HG03103 (cell line): ENCODE measurements around the gene D2HGDH.
"Not testable (repeated sequence)": the region's sequence is repeated elsewhere in the genome, so short reads cannot be mapped to it uniquely, and the experiment has no call there.

Source experiments
- ATAC-seq: cut with Tn5 transposase; IDR thresholded peaks from one replicate; pipeline ENCODE4 v1.9.1; 2021; ENCODE audit warnings: low read depth; ENCODE audit not compliant: unreplicated experiment

The D2HGDH gene

DNA sequence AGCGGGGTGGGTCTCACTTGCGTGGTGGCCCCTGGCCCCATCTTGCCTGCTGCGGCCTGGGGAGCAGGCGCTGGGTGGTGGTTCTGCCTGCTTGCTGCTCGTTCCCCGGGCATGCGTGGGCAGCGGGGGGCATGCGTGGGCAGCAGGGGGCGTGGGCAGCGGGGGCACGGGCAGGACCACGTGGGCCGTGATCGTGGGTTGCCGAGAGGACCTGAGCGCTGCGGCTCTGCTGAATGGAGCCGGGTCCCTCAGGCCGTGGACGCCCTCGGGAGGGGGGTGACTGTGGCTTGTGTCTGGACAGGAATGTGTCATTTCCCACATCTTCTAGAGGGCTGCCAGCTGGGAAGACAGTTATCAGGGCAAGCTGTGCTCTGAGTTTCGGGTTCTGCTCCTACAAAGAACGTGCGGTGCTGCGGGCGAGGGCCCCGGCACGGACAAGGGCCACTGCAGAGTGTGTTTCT, 33.9 kb downstream of the D2HGDH start:
- no peak for ATAC-seq

DNA sequence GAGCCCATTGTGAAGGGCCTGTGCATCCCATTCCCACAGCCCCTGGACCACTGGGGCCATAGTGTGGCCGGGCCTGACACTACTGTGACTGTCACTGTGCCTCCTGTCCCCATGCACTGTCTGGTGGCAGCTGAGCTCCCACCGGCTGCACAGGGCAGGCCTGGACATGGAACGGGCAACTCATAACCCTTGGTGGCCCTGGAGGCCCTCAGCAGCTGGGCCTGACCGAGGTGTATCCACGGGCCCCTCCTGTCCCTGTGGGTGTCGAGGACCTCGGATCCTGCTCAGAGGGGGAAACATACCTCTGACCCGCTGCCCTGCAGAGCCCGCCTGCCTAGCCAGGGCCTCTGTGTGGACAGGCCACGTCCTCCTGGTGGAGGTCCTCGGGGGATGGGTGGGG, 34.4 kb downstream of the D2HGDH start:
- no peak for ATAC-seq

DNA sequence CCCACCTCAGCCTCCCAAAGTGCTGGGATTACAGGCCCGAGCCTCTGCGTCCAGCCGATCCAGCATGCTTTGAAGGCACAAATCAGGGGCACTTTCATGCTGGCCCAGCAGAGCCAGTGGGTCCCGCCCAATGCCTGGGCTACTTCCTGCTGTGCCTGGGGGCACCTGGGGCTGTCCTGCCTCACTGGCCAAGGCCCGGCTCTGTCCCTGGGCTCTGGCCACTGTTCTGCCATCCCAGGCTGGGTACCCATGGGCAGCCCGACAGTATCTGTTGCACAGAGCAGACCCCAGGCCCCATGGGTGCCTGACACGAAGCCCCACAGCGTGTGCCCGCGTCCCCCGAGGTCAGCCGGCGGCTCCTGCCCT, 35.4 kb downstream of the D2HGDH start:
- ATAC-seq, result no peak

DNA sequence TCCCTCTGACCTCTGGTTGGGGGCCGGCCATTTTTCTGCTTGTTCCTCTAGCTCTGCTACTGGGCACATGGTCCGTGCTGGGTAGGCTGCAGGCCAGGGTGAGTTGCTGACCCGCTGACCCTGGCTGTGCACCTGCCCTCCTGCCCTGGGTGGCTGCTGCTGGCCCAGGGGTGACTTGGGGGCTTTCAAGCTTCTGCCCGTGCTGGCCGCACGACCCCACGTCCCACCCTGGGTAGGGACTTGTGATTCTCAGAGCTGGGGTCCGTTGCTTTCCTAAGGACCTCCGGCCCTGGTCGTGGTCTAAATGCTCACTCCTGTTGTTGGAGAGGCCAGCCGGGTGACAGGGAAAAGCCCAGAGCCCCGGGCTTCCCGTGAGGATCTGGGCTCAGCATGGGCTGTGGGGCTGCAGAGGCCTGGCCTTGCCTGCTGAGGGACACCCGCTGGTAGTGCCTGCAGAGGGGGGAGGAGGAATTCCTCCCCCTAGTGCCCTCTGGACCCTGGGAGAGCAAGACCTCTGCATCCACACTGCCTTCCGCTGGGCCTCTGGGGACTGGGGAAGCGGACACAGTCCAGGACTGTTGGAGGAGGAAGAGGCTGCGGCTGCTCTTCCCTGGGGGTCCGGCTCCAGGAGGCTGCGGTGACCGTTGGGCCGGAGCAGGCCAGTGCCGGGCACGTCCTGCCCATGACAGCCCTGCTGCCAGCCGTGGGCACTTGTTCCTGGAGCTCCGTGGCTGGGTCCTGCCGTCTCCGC, 35.9 kb downstream of the D2HGDH start:
- ATAC-seq, result no peak

DNA sequence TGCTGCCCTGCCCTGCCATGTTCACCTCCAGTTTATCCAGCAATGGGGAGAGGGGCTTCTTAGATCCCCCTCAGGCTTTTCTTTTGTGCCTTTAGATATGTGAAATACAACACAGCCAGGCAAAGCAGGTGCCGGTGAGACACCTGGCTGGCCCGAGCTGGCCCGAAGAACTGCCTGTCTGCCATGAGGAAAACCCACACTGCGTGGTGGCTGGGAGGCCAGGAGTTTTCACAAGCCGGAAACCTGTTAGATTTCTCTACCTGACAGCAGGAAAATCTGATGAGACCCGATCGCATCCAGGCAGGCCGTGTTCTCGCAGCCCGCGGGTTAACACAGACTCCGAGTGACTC, 36.5 kb downstream of the D2HGDH start:
- ATAC-seq, result no peak

DNA sequence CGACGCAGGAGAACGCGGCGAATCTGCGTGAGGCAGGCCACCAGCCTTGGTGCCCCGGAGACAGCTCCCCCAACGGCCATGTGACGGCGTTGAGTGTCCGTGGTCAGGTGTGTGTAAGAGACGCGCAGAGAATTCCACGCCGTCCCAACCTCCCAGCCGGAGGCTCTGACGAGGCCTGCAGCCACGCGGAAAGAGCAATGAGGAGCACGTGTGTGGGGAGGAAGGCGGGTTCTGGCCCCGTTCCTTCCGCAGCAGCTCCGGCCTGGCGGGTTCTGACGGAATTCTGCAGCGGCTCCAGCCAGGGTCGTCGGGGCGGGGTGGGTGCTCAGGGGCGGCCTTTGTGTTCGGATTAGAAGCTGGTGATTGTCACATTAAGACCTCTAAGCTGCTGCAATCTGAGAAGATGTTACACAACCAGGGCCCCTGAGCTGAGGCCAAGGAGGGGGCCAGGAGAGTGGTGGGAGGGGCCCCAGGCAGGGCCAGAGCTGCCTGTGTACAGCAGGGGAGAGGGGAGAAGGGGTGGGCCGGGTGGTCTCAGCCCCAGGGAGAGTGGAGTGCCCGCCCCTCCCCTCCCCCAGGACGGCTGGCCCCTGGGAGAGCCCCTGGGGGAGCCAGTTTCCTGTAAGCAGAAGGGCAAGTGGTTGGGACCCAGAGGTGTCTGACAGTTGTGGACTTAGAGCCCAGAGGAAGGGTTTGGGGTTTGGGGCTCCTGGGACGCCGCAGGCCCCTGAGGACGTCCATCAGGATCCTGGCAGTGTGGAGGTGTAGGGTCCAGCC, 37.0 kb downstream of the D2HGDH start:
- ATAC-seq, result no peak

DNA sequence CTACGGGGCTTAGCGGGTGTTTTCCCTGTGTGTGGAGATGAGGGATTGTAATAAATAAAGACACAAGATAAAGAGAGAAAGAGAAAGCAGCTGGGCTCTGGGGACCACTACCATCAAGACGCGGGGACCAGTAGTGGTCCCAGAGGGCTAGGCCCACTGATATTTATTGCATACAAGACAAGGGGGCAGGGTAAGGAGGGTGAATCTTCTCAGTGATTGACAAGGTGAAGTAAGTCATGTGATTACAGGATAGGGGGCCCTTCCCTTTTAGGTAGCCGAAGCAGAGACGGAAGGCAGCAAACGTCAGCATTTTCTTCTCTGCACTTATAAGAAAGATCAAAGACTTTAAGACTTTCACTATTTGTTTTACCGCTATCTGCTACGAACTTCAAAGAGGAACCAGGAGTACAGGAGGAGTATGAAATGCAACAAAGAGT, 37.7 kb downstream of the D2HGDH start:
- ATAC-seq, result no peak

DNA sequence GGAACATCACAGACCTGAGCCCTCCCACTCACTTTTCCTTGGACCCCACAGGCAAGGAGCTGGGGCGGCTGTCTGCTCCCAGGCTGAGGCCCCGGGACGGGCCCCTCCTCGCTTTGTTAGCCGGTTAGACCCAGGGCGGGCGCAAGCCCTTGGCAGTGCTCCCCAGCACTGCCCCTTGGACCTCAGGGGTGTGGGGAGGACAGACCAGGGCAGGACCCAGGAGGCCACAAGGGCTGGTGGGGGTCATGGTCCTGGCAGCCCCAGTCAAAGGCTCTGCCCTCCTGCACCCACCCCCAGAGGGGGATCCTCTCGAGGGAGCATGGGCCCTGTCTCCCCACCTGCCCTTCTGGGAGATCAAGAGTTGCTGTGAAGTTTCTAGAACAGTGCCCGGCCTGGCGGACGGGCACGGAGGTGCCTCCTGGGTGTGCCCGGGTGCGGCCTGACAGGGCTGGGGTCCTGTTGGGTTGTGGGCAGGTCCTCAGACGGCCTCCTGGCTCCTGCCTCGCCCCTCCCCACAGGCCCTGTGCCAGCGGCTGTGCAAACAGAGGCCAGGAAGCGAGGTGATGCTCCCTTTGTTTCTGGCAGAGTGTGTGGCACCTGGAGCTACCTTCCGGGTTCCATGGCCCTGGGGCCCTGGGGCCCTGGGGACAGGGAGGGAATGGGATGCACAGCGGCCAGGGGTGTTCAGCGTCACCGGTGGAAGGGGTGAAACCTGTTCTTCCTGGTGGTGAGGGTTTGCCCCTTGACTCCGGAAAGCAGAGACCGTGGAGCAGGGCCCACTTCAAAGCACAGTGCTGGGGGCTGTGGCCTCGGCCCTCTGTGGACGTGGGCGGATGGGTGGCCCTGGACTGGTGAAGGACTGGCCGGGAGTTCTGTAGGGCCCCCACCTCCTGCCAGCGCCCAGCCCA, 39.3 kb downstream of the D2HGDH start:
- ATAC-seq, result no peak

DNA sequence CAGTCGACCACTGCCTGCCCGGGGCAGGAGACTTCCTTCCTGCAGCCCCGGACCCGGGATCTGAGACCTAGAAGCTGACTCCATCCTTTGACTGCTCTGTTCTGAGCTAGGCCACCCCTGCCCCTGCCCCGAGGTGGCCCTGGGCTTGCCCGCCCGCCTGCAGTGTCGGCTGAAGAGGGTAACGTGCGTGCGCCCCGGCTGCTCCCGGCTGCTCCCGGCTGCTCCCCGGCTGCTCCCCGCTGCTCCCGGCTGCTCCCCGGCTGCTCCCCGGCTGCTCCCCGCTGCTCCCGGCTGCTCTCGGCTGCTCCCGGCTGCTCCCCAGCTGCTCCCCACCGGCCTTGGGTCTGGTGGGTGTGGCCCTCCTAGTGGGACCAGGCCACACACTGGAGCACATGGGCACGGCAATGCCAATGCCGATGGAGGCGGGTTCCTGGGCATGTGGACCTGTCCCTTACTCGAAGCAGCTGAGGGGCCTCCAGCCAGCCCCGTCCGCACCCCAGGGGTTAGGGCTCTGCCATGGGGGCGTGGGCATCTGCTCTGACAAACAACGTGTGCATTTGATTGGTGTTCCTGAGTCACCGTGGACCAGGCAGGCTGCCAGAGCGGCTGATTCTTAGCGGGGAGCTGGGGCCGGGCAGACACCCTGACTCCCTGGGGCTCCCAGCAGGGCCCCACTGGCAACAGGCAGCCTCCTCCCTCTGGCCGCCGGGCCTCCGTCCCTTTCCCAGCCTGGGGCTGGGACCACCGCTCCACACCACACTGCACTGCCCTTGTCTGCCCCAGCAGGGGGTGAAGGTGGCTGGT, 40.2 kb downstream of the D2HGDH start:
- no peak for ATAC-seq

DNA sequence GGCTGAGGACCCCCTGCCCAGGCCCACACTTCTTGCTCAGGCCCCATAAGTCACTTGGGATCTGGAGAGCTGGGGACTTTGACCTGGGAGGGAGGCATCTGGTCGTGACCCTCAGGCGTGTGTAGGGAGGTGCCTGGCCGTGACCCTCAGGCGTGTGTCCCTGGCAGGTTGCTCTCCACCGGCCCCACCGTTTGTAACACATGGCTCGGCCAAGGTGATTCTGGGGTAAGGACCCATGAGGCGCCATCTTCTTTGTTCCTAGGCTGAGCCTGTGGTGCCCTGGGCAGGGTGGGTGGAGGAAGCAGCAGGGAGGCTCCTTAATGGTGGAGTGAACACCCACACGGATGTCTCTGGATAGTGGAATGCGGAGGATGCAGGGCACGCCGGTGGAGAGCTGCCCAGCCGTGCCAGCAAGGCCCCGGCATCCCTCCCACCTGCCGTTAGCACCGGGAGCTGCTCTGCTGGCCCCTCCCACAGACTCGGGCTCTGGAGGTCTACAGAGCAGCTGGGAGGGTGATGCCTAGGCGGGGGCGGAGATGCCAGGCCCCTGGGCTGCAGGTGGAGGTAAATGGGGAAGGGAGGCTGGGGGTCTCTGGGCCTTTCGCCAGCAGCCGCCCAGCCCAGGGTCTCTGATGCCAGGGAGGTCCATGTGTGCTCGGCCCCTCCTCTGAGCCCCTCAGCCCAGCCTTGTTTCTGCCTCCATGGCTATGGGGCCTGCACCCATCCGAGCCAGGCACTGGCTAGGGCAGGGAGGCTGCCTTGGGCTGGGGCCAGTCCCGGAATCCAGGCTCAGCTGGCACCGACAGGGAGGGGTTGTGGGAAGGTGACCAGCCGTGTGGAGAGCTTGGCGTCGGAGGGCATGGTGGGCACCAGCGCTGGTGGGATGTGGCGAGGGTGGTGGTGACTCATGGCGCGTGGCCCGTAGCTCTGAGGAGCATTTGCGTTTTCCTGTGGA, 41.1 kb downstream of the D2HGDH start:
- ATAC-seq, result no peak

DNA sequence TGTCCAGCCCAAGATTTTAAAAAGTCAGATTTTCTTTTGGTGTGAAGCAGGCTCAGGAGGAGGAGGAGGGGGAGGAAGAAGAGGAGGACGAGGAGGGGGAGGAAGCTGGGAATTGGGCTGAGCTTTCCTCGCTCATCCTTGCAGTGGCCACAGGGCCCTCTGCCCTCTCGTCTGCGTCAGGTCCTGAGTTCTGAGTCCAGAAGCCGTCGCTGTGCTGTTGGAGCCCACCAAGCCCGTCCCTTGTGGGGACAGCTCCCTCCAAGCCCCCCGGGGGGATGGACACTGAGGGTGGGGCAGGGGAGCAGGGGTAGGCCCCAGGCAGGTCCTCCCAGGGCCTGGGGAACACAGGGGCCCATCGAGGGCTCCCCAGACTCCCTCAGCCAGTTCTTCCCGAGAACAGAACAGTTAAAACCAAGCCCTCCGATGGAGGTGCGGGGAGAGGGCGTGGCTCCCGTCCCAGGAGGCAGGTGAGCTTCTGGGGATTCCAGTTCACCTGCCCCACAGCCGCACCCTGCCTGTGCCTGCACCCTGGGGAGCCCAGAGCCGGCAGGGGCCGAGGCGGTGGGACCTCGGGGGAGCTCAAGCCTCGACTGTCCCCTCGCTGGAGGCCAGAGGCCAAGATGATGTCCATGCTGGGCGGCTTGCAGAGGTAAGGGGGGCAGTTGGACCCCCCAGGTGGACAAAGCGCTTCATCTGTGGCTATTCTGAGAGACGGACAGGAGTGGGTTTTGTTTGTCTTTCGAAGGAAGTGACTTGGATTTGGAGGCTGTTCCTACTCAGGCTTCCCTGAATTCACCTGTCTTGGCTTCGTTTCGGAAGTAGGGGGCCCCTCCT, 42.1 kb downstream of the D2HGDH start, which contains the start of gene GAL3ST2:
TSS of gene GAL3ST2 (plus strand) at position 487 of the 834 bp plus-strand sequence. CDS start at position 621, 134 bp downstream.
- ATAC-seq, result no peak

DNA sequence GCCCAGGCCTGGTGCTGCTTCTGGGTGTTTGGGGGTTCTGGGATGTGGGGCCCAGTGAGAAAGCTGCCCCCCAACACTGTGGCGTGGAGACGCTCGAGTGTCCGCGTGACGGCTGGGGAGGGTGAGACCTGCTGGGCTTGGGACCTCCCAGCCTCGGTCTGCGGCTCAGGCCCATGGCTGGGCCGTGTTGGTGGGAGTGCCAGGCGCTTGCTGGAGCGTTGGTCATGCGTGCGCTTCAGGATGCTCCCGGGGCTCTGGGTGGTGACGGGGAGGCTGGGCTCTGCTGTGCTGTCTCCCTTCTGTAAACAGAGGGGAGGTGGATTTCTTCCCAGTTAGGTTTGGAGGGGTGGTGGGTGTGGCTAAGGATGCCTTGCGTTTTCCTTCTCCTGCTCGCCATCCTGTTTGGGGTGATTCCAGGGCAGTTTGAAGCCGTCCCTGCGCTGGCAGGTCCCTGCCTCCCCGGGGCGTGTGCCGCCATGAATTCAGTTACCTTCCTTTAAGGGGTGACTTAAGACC, 42.8 kb downstream of the D2HGDH start:
- ATAC-seq, result no peak

DNA sequence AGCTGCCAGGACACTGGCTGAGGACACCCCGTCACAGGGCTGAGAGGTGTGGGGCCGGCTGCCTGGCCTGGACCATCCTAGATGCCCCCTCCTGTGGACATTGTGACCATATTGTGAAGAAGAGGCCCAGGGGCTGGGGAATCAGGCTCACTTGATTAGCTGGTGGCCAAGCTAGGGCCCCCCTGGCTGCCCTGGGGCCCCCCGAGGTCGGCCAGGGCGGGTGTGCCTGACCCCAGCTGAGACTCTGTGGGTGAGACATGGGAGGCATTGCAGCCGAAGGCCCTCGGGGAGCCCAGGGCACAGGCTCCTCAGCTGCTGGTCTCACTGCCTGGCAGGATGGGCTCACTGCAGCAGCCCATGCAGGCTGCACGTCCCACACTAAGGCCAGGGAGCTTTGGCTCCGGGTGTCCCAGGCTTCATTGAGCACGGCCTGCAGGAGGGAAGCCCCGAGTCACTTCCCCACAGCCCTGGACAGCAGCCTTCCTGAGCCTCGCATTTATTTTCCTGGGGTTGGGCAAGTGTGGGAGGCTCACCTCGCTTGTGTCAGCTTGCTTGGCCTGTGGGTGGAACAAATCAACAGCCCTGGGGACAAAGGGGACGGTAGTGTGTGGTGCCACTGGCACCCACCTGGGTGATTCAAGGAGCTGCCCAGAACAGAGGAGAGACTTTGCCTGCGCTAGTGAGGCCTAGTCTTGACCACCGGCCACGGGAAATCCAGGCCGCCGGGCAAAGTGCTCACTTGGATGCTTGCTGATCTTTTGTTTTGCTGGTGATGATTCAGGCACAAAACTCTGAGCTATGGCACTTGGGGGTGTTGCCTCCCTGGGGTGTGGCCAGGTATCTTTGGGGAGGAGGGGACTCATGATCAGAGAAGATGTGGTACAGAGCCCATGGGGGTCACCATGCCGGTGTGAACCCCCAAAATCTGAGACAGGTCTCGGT, 43.5 kb downstream of the D2HGDH start:
- ATAC-seq, result no peak

DNA sequence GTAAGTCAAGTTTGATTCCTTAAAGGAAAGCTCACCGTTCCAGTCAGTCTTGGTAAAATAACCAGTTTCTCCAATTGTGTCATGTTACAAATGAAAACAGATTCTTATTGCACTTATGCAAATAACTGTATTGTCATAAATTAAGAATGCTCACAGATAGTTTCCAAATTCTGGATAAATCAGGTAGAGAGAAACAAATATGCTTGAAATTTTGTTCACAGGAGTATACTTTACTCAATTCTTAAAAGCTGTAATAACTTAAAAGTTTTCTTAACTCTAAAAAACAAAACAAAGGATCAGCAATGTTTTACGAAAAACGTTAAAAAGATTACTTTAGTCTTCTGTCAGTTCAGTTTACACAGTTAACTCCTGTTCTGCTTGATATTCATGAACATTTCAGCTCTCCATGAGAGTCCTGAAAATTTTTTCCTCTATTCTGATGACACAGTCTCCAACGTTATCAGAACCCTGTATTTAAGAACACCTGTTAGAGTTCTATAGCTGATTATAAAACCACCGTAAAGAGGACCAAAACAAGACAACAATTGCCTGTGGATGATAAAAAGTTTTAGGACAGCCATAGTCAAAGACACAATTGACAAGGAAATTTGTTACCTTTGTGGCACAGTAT, 46.6 kb downstream of the D2HGDH start:
- ATAC-seq, result no peak

DNA sequence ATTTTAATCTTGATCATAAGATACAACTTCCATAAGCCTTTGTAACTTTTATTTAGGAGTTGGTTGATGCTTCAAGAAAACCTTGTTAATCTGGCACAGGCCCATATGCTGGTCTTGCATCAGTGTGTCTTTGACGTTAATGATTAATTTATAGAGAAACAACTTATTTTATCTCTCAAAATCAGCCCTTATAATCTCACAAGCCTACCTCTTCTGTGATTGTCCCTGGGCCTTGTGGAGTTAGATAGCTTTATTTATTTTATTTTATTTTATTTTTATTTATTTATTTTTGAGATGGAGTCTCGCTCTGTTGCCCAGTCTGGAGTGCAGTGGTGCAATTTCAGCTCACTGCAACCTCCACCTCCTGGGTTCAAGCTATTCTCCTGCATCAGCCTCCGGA, 47.6 kb downstream of the D2HGDH start:
- not testable (repeated sequence) for ATAC-seq

DNA sequence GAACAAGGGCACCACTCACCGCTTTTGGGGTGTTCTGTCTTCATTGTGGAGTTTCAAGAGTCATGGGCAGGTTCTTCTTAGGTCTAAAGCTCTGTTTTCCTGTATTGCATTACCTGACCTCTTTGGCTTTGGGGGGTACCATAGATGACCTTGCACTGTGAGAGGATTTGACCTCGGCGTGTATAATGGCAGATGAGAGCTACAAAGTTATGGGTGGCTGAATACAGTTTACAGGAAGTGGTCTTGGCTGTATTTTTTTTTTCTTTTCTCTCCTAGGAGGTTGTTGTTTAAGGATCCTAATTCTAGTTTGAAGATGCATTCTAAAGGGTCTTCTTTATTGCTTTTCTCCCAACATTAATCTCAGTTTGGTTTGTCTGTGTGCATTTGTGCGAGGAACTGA, 53.7 kb downstream of the D2HGDH start:
- ATAC-seq, result no peak
